ENCODE data around the gene ACP2. TPM values are rescaled to one million over a fixed set of nuclear protein-coding genes. Genes with fewer than 3 reads are reported as not detected.

ACP2 gene
- total and polyA plus RNA-seq, 9 of the 15 experiments (the other 6 are each of a cell fraction or from before 2014, with no cell fraction given), result 1.9 to 20.0 (median 11.6) TPM

DNA sequence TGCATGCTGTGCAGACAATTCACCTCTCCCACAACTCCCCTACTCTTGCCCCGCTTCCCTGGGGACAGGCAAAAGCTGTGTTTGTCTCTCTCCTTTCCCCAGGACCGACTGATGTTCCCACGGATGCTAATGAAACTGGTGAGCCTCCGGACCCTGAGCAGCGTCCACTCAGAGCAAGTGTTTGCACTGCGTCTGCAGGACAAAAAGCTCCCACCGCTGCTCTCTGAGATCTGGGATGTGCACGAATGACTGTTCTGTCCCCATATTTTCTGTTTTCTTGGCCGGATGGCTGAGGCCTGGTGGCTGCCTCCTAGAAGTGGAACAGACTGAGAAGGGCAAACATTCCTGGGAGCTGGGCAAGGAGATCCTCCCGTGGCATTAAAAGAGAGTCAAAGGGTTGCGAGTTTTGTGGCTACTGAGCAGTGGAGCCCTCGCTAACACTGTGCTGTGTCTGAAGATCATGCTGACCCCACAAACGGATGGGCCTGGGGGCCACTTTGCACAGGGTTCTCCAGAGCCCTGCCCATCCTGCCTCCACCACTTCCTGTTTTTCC, 19.9 kb upstream of the ACP2 start (continued):
- TF ChIP-seq, protein P1, sequence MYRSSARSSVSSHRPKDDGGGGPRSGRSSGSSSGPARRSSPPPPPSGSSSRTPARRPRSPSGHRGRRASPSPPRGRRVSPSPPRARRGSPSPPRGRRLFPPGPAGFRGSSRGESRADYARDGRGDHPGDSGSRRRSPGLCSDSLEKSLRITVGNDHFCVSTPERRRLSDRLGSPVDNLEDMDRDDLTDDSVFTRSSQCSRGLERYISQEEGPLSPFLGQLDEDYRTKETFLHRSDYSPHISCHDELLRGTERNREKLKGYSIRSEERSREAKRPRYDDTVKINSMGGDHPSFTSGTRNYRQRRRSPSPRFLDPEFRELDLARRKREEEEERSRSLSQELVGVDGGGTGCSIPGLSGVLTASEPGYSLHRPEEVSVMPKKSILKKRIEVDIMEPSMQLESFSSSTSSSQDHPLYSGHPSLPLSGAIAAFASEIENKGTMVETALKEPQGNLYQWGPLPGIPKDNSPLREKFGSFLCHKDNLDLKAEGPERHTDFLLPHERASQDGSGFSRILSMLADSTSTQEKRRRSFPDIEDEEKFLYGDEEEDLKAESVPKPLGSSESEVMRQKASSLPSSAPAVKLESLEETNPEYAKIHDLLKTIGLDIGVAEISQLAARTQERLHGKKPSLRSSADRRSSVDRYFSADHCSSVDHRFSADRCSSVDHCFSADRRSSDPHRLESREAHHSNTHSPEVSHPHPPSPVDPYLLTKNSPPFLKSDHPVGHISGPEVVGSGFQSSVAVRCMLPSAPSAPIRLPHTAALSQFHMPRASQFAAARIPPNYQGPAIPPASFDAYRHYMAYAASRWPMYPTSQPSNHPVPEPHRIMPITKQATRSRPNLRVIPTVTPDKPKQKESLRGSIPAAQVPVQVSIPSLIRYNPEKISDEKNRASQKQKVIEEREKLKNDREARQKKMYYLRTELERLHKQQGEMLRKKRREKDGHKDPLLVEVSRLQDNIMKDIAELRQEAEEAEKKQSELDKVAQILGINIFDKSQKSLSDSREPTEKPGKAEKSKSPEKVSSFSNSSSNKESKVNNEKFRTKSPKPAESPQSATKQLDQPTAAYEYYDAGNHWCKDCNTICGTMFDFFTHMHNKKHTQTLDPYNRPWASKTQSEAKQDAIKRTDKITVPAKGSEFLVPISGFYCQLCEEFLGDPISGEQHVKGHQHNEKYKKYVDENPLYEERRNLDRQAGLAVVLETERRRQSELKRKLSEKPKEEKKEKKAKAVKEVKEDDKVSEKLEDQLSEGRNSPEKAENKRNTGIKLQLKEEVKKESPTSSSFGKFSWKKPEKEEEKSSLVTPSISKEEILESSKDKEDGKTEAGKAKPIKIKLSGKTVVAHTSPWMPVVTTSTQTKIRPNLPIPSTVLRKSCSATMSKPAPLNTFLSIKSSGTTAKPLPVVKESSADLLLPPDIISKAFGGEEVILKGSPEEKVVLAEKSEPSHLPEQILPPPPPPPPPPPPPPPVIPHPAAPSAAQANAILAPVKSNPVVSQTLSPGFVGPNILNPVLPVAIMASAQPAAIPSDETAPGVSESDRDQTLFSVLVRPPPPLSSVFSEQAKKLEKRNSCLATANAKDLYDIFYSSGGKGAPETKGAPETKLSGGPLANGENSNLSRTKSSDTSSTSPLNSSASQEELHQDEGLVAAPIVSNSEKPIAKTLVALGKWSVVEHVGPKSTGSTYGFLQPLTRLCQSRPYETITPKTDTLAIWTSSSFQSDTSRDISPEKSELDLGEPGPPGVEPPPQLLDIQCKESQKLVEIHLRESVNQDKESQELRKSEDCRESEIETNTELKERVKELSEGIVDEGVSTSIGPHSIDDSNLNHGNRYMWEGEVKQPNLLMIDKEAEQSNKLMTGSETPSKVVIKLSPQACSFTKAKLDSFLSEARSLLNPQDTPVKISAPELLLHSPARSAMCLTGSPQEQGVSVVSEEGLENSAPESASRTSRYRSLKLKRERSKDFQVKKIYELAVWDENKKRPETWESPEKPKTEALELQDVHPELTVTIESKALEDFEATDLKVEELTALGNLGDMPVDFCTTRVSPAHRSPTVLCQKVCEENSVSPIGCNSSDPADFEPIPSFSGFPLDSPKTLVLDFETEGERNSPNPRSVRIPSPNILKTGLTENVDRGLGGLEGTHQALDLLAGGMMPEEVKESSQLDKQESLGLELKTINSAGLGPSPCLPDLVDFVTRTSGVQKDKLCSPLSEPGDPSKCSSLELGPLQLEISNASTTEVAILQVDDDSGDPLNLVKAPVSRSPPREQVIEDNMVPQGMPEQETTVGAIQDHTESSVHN (IDR thresholded peaks at IDR 0.05; ENCODE audit: borderline replicate concordance in 1 of 2, low read depth in 1 of 2), result no peak
- TF ChIP-seq, protein P2, sequence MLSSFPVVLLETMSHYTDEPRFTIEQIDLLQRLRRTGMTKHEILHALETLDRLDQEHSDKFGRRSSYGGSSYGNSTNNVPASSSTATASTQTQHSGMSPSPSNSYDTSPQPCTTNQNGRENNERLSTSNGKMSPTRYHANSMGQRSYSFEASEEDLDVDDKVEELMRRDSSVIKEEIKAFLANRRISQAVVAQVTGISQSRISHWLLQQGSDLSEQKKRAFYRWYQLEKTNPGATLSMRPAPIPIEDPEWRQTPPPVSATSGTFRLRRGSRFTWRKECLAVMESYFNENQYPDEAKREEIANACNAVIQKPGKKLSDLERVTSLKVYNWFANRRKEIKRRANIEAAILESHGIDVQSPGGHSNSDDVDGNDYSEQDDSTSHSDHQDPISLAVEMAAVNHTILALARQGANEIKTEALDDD (IDR thresholded peaks at IDR 0.05), result no peak
- TF ChIP-seq IFI16 (CRISPR knock-in tag; IDR thresholded peaks at IDR 0.05), result no peak
- TF ChIP-seq ZFX (CRISPR knock-in tag; IDR thresholded peaks at IDR 0.05), result peak; percentile 88
- TF ChIP-seq, protein P3, sequence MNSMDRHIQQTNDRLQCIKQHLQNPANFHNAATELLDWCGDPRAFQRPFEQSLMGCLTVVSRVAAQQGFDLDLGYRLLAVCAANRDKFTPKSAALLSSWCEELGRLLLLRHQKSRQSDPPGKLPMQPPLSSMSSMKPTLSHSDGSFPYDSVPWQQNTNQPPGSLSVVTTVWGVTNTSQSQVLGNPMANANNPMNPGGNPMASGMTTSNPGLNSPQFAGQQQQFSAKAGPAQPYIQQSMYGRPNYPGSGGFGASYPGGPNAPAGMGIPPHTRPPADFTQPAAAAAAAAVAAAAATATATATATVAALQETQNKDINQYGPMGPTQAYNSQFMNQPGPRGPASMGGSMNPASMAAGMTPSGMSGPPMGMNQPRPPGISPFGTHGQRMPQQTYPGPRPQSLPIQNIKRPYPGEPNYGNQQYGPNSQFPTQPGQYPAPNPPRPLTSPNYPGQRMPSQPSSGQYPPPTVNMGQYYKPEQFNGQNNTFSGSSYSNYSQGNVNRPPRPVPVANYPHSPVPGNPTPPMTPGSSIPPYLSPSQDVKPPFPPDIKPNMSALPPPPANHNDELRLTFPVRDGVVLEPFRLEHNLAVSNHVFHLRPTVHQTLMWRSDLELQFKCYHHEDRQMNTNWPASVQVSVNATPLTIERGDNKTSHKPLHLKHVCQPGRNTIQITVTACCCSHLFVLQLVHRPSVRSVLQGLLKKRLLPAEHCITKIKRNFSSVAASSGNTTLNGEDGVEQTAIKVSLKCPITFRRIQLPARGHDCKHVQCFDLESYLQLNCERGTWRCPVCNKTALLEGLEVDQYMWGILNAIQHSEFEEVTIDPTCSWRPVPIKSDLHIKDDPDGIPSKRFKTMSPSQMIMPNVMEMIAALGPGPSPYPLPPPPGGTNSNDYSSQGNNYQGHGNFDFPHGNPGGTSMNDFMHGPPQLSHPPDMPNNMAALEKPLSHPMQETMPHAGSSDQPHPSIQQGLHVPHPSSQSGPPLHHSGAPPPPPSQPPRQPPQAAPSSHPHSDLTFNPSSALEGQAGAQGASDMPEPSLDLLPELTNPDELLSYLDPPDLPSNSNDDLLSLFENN (IDR thresholded peaks at IDR 0.05; ENCODE audit: low read depth in 2 of 2, low read length in 2 of 2), result no peak
- no peak for TF ChIP-seq NCOA1 (IDR thresholded peaks at IDR 0.05; ENCODE audit: low read depth)
- TF ChIP-seq, protein P4, sequence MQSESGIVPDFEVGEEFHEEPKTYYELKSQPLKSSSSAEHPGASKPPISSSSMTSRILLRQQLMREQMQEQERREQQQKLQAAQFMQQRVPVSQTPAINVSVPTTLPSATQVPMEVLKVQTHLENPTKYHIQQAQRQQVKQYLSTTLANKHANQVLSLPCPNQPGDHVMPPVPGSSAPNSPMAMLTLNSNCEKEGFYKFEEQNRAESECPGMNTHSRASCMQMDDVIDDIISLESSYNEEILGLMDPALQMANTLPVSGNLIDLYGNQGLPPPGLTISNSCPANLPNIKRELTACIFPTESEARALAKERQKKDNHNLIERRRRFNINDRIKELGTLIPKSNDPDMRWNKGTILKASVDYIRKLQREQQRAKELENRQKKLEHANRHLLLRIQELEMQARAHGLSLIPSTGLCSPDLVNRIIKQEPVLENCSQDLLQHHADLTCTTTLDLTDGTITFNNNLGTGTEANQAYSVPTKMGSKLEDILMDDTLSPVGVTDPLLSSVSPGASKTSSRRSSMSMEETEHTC (IDR thresholded peaks at IDR 0.05), result no peak

Data from K562 (cell line).